ENCODE measurements around the gene ABCC8. TPM values are rescaled to one million over a fixed set of nuclear protein-coding genes. Genes with fewer than 3 reads are reported as not detected.

Gene ABCC8
- polyA plus RNA-seq, 3 donors = not detected

DNA sequence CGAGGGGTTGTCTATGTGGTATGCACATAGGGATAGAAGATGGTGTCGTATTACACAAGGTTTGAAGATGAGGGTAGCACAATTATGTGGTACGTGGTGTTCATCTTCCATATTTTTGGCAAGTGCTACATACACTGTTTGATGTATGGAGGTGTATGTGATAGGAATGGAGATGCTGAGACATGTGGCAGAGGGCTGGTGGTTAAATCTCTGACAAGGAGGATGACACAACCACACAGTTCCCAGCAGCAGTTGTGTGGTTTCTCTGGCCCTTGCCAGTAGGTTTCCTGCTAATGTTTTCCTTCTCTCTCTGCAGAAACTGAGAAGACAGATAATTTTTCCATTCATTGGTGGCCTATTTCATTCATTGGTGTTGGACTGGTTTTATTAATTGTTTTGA lies 108.1 kb downstream of the ABCC8 start:
- H3K27ac ChIP-seq (ENCODE audit: low read depth in 1 of 2, low read length in 2 of 2) = no peak overlapping the region
- H3K27me3 ChIP-seq (ENCODE audit: control insufficient read depth in 2 of 2, insufficient read depth in 2 of 2, low read length in 2 of 2) = no peaks in the 10 kb centered on the region
- H2AFZ ChIP-seq (ENCODE audit: insufficient read depth, low read depth, low read length, poor library complexity, severe bottlenecking) = no peak overlapping the region
- H3K4me1 ChIP-seq (ENCODE audit: control insufficient read depth in 1 of 2, insufficient read depth in 2 of 2, low read length in 2 of 2) = no peaks in the 10 kb centered on the region
- no peak overlapping the region for H3K4me3 ChIP-seq (replicated peaks in 1 of 3; ENCODE audit: low read depth in 2 of 3, low read length in 3 of 3)
- Mint-ChIP-seq H3K36me3 (peaks cover 46 to 63% of the 10 kb centered on the region in 2 donors), H3K4me3 (no peak overlapping the region), H3K27me3 (ENCODE audit: low read depth in 3 of 3) (peaks cover 0 to 2% (median 0%) of the 10 kb centered on the region in 3 donors), H3K27ac (no peak overlapping the region), H3K9me3 (peaks cover 48 to 69% (median 56%) of the 10 kb centered on the region in 7 donors), H3K4me1 (peaks cover 4% of the 10 kb centered on the region)
- peaks cover 11 to 58% of the 10 kb centered on the region in 2 donors for H3K36me3 ChIP-seq (replicated peaks in 1 of 2; ENCODE audit: control insufficient read depth in 1 of 2, insufficient read depth in 2 of 2, low read length in 2 of 2)
- no peaks in the 10 kb centered on the region for H3K79me2 ChIP-seq (ENCODE audit: insufficient read depth, low read length)
- no peak for DNase-seq
- intact Hi-C loops (cut with micrococcal nuclease) = no loop called here
- H4K20me1 ChIP-seq (ENCODE audit: insufficient read depth, low read length) = no peaks in the 10 kb centered on the region
- no peak for TF ChIP-seq CTCF (IDR thresholded peaks at IDR 0.05)
- no peak overlapping the region for H3K9ac ChIP-seq (ENCODE audit: insufficient read depth, low read length, poor library complexity, severe bottlenecking)
- WGBS (ENCODE audit: insufficient coverage) = 100% methylated on average over 3 of the region's 3 CpGs
- peaks cover 54 to 57% of the 10 kb centered on the region in 2 donors for H3K9me3 ChIP-seq (replicated peaks in 1 of 2; ENCODE audit: control insufficient read depth in 1 of 2, insufficient read depth in 1 of 2, low read length in 2 of 2)
- H3K4me2 ChIP-seq (replicated peaks; ENCODE audit: extremely low read depth, low read length, poor library complexity, severe bottlenecking) = no peak overlapping the region

DNA sequence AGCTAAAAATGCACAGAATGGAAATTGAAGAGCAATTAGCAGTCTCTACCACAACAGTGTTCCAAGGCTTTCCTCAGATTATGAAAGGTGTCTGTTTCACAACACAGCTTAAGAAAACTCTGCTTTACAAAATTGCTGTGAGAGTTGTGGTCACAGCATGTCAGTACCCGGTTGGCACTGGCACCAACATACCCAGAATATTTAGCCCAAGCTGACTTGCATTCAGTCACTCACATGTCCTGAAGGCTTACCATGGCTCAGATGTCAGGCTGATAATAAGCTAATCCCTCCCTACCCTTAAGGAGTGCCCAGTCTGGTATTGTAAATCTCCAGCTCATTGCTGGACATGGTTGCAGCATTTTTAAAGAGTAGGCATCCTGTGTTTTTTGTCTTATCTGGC lies 110.2 kb downstream of the ABCC8 start:
- Histone ChIP-seq H3K9me3 (replicated peaks in 1 of 2; ENCODE audit: control insufficient read depth in 1 of 2, insufficient read depth in 1 of 2, low read length in 2 of 2) (peaks cover 34 to 36% of the 10 kb centered on the region in 2 donors), H3K27ac (ENCODE audit: low read depth in 1 of 2, low read length in 2 of 2) (no peak overlapping the region), H3K4me1 (ENCODE audit: control insufficient read depth in 1 of 2, insufficient read depth in 2 of 2, low read length in 2 of 2) (no peaks in the 10 kb centered on the region), H3K79me2 (ENCODE audit: insufficient read depth, low read length) (no peaks in the 10 kb centered on the region), H4K20me1 (ENCODE audit: insufficient read depth, low read length) (no peaks in the 10 kb centered on the region), H2AFZ (ENCODE audit: insufficient read depth, low read depth, low read length, poor library complexity, severe bottlenecking) (no peak overlapping the region), H3K27me3 (ENCODE audit: control insufficient read depth in 2 of 2, insufficient read depth in 2 of 2, low read length in 2 of 2) (no peaks in the 10 kb centered on the region), H3K4me2 (replicated peaks; ENCODE audit: extremely low read depth, low read length, poor library complexity, severe bottlenecking) (no peak overlapping the region), H3K4me3 (replicated peaks in 1 of 3; ENCODE audit: low read depth in 2 of 3, low read length in 3 of 3) (no peak overlapping the region), H3K36me3 (replicated peaks in 1 of 2; ENCODE audit: control insufficient read depth in 1 of 2, insufficient read depth in 2 of 2, low read length in 2 of 2) (peaks cover 3 to 37% of the 10 kb centered on the region in 2 donors), H3K9ac (ENCODE audit: insufficient read depth, low read length, poor library complexity, severe bottlenecking) (no peak overlapping the region)
- no peak for TF ChIP-seq CTCF (IDR thresholded peaks at IDR 0.05)
- WGBS (ENCODE audit: insufficient coverage) = 20% methylated on average over 1 of the region's 1 CpG
- H3K36me3 Mint-ChIP-seq = peaks cover 29 to 42% of the 10 kb centered on the region in 2 donors
- peaks cover 4% of the 10 kb centered on the region for H3K4me1 Mint-ChIP-seq
- no peak overlapping the region for H3K4me3 Mint-ChIP-seq
- H3K9me3 Mint-ChIP-seq = peaks cover 32 to 50% (median 41%) of the 10 kb centered on the region in 7 donors
- H3K27ac Mint-ChIP-seq = no peak overlapping the region
- intact Hi-C loops (cut with micrococcal nuclease) = no loop called here
- no peak for DNase-seq
- peaks cover 0 to 2% (median 1%) of the 10 kb centered on the region in 3 donors for H3K27me3 Mint-ChIP-seq (ENCODE audit: low read depth in 3 of 3)

All from CD14-positive monocyte (primary cell).